HUES64 (cell line): ENCODE data around the gene BDKRB1.

ENCODE experiments used
- H3K27ac ChIP-seq: 2 replicates; pipeline ENCODE4 v1.7.0; 2013; ENCODE audit warnings: low read depth, low read length, inconsistent platforms
- H3K27me3 ChIP-seq: 2 replicates; pipeline ENCODE4 v1.6.1; 2013; ENCODE audit warnings: mild to moderate bottlenecking, low read length; ENCODE audit not compliant: insufficient read depth
- H3K36me3 ChIP-seq: 2 replicates; pipeline ENCODE4 v1.6.1; 2013; ENCODE audit warnings: mild to moderate bottlenecking, low read length; ENCODE audit not compliant: insufficient read depth
- H3K4me1 ChIP-seq: 2 replicates; pipeline ENCODE4 v1.6.1; 2013; ENCODE audit warnings: mild to moderate bottlenecking, low read length, moderate library complexity; ENCODE audit not compliant: insufficient read depth
- H3K4me3 ChIP-seq: 2 replicates; pipeline ENCODE4 v1.5.1; 2013; ENCODE audit warnings: mild to moderate bottlenecking, low read length, moderate library complexity
- H3K9ac ChIP-seq: 2 replicates; pipeline ENCODE4 v1.6.1; 2013; ENCODE audit warnings: mild to moderate bottlenecking, low read depth, low read length
- H3K9me3 ChIP-seq: 2 replicates; pipeline ENCODE4 v1.6.1; 2013; ENCODE audit warnings: low read depth, low read length; ENCODE audit not compliant: insufficient read depth
- WGBS: fragments of 150-250, 120-280 bp; methylation state at CpG from one replicate; pipeline ENCODE4 v1.1.7; 2013; ENCODE audit warnings: missing lambda C conversion rate; 5-methylcytosine and 5-hydroxymethylcytosine counted together

BDKRB1 gene

DNA sequence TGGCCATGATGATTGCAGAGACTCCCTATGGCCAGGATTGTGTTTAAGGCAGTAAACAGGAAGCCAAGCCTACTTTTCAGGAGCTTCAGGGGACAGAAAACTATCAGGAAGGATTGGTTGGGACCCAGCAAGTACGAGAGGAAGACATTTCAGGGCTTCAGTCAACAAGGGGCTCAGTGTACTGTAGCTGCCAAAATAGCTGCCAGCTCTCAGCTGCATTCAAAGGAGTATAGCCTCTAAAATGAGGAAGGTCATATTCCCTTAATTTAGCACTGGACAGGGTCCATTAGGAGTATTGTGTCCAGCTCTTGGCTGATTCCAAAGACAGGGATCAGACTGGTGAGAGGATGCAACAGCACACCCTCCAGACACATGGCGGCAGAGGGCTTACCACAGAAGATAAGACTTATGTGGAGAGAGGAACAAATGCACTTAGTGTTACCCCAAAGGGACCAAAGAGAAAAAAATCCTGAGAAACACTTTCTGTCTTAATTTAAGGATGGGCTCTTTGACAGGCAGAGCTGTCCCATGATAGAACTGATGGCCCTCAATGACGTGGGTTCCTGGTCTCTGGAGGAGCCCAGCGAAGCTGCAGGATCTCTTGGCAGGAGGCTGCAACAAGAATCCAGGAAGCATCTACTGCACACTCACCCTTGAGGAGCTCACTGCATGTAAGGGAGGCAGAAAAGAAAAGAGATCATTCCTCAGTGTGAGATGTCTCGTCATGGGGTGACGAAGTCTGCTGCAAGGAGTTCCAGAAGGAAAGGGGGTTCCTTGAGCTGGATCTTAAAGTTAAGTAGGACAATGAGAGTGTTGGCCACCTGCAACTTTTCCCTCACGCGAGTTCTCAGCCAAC lies 14.8 kb downstream of the BDKRB1 start:
- no peak overlapping the region for H3K27ac ChIP-seq
- H3K36me3 ChIP-seq = no peaks in the 10 kb centered on the region
- 93% methylated on average over 8 of the region's 8 CpGs for WGBS
- peaks cover 14% of the 10 kb centered on the region; the same call in 1 of the 2 replicates for H3K9me3 ChIP-seq
- H3K27me3 ChIP-seq = no peaks in the 10 kb centered on the region
- no peak overlapping the region for H3K4me3 ChIP-seq
- H3K4me1 ChIP-seq = peaks cover 4% of the 10 kb centered on the region; the same call in 1 of the 2 replicates
- no peak overlapping the region for H3K9ac ChIP-seq

DNA sequence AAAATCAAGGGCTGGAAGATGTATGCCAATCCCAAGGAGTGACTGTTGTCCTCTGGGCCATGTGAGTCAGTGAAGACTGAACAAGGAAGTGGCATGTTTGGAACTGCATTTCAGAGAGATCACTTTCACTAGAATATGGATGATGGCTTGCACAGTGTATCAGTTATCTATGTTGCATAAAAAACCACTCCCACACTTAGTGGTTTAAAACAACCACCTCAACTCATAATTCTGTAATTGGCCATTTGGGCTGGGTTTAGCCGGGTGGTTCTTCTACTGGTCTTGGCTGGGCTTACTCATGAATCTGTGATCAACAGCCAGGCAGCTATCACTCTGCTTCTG lies 15.4 kb downstream of the BDKRB1 start:
- Histone ChIP-seq H3K4me3 (no peak overlapping the region), H3K27me3 (no peaks in the 10 kb centered on the region), H3K9ac (no peak overlapping the region), H3K4me1 (peaks cover 4% of the 10 kb centered on the region; the same call in 1 of the 2 replicates), H3K9me3 (peaks cover 14% of the 10 kb centered on the region; the same call in 1 of the 2 replicates), H3K27ac (no peak overlapping the region), H3K36me3 (no peaks in the 10 kb centered on the region)
- 93% methylated on average over 1 of the region's 1 CpG for whole genome bisulfite sequencing

DNA sequence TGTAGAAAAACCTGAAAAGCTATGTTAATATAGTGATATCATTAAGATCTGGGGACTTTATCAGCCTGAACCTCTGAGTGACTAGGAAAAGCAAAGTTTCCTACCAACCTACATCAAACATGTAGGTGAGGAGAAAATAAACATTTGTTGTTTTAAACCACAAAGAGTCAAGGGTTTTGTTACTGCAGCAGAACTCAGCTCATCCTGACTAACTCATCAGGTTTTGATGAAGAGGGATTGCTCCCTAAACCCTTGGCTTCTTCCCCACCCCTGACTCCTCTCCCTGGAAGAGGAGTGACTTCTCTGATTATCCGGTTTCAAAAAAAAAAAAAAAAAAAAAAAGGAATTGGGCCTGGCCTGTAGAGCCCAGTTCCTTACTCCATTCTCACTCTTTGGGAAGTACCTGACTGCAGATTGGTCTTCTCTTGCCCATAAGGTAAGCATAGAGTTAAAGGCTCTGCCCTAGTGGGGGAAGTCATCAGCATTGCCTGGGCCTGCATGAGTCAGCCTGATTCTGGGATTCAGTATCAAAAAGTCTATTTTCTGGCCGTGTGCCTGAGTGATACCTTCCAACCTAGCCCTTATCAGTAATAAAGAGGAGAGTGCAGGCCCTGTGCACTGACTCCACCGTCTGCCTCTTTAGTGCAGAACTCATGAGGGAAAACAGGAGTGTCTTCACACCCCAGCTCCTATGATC lies 16.9 kb downstream of the BDKRB1 start:
- 44% methylated on average over 3 of the region's 3 CpGs for WGBS

DNA sequence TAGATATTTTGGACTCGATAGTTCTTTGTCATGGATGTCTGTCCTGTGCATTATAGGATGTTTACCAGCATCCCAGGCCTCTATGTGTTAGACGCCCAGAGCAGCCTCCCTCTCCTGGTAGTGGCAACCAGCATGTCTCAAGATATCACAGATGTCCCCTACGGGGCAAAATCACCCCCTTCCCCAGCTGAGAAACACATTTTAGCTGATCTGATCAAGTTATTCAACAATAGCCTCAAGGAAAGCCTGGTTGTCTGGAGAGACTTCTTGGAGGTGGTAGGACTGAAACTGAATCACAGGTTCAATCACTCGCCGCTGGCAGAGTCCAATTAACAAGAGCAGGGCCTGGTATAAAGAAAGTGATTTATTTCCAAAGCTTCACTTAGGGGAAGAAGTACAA lies 17.6 kb downstream of the BDKRB1 start:
- H3K9me3 ChIP-seq = peaks cover 25% of the 10 kb centered on the region; the same call in 1 of the 2 replicates
- H3K9ac ChIP-seq = no peak overlapping the region
- WGBS = 89% methylated on average over 5 of the region's 5 CpGs
- no peak overlapping the region for H3K4me3 ChIP-seq
- no peak overlapping the region for H3K27ac ChIP-seq
- no peaks in the 10 kb centered on the region for H3K27me3 ChIP-seq
- peaks cover 4% of the 10 kb centered on the region; the same call in 1 of the 2 replicates for H3K4me1 ChIP-seq
- H3K36me3 ChIP-seq = no peaks in the 10 kb centered on the region

More for the DNA sequence above, 16.9 kb downstream of the BDKRB1 start:
- Histone ChIP-seq H3K27me3 (no peaks in the 10 kb centered on the region), H3K4me1 (peaks cover 4% of the 10 kb centered on the region; the same call in 1 of the 2 replicates), H3K4me3 (no peak overlapping the region), H3K9ac (no peak overlapping the region), H3K9me3 (peaks cover 19% of the 10 kb centered on the region; the same call in 1 of the 2 replicates), H3K27ac (no peak overlapping the region), H3K36me3 (no peaks in the 10 kb centered on the region)

DNA sequence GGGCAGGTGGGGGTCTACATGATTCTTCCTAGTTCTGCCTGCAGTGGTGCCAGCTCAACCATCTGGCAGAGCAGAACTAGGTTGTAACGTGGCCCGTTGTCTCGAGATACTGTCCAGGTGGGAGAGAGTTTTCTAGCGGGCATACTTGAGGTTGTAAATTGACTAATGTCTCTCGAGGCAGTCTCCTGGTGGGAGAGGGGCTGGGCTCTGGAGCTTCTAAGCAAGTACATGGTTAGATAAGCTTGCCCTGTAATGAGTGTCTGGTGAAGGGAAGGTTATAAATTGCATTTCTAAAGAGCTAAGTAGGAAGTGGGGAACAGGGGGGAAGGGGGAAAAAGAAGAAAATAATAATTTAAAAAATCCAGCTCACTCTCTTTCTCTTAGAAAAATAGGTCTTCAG lies 18.1 kb downstream of the BDKRB1 start:
- no peaks in the 10 kb centered on the region for H3K36me3 ChIP-seq
- 80% methylated on average over 5 of the region's 5 CpGs for WGBS
- H3K4me3 ChIP-seq = no peak overlapping the region
- no peaks in the 10 kb centered on the region for H3K27me3 ChIP-seq
- peaks cover 25% of the 10 kb centered on the region; the same call in 1 of the 2 replicates for H3K9me3 ChIP-seq
- no peak overlapping the region for H3K9ac ChIP-seq
- no peak overlapping the region for H3K27ac ChIP-seq
- H3K4me1 ChIP-seq = peaks cover 4% of the 10 kb centered on the region; the same call in 1 of the 2 replicates

DNA sequence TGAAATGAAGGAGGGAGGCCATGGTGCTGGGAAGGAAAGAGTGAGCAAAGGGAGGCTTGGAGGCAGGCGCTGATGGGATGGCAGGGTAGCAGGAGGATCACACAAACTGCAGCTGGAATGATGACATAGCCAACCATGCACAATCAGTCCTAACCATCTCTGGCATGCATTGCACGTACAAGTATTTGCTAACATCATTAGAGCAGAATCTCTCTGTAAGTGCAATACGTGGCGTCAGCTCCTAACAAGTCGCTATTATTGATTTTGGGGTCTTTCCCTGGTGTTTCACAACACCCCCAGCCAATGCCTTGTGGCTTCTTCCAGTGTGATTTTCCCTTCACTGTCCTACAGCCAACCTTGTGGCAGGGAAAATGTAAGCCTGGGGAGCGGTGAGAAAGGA lies 18.5 kb downstream of the BDKRB1 start:
- Histone ChIP-seq H3K4me1 (peaks cover 4% of the 10 kb centered on the region; the same call in 1 of the 2 replicates), H3K27me3 (no peaks in the 10 kb centered on the region), H3K4me3 (no peak overlapping the region), H3K9ac (no peak overlapping the region), H3K27ac (no peak overlapping the region), H3K9me3 (peaks cover 25% of the 10 kb centered on the region; the same call in 1 of the 2 replicates), H3K36me3 (no peaks in the 10 kb centered on the region)
- WGBS = 92% methylated on average over 6 of the region's 6 CpGs

DNA sequence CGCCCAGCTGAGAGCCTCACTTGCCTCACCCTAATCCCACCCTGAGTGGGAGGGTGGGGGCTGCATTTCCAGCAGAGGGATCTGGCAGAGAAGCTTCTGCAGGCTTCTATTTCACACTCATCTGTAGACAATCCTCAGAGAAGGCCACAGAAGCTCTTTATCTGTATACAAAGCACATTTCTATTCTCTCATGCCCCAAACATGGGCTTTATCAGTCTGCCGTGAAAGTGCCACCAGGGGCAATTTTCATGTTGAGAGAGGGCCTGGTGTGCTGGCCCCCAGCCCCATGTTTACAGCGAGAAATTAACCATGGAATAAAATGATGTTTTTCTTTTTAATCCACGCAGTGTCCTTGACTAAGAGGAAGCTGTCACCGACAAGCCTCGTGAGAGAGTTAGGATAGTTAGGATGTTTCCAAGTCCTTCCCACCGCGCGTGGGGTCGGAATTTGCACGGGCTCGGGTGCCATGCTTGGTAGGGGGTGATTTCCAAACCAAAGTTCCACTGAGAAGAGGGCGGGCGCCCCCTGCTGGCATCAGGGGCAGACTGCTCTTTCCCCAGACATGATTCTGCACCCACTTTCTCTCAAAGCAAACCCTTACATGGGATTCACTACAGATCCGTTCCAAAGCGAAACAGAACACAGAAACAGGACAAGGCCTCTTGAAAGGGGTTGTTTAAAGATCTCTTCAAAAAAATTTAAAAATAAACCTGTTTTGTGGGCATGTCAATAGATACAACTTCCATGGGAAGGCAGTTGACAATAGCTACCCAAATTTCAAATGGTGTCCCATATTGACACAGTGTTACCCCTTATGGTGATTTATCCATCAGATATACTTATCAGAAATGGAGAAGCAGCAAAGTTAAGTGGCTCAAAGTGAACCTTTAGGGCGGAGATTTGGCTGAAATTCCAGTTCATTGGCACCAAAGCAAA lies 19.4 kb downstream of the BDKRB1 start:
- H3K9me3 ChIP-seq = peaks cover 25% of the 10 kb centered on the region; the same call in 1 of the 2 replicates
- whole genome bisulfite sequencing = 21% methylated on average over 16 of the region's 17 CpGs
- H3K27me3 ChIP-seq = no peaks in the 10 kb centered on the region
- no peak overlapping the region for H3K27ac ChIP-seq
- no peak overlapping the region for H3K9ac ChIP-seq
- H3K36me3 ChIP-seq = no peaks in the 10 kb centered on the region
- H3K4me3 ChIP-seq = no peak overlapping the region
- peaks cover 4% of the 10 kb centered on the region; the same call in 1 of the 2 replicates for H3K4me1 ChIP-seq

DNA sequence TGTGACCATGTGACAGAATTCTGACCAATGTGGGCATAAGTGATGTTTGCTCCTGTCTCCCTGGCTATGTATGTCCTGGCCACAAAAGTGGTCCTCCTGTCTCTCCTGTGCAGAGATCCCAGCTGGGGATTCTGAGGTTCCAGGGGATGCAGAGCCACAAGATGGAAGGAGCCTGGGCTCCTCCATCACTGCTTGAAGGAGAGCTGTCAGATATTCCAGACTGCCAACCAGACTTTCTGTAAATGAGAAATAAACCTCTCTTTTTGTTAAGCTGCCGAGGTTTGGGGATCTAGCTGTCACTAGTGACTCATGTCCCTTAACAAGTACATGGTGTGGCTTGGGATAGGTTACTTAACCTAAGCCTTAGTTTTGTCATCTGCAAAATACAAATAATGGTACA lies 21.9 kb downstream of the BDKRB1 start:
- Histone ChIP-seq H3K9ac (no peak overlapping the region), H3K27ac (no peak overlapping the region), H3K4me3 (no peak overlapping the region), H3K9me3 (peaks cover 12% of the 10 kb centered on the region; the same call in 1 of the 2 replicates), H3K4me1 (peaks cover 4% of the 10 kb centered on the region; the same call in 1 of the 2 replicates), H3K27me3 (no peaks in the 10 kb centered on the region), H3K36me3 (no peaks in the 10 kb centered on the region; the same call in 1 of the 2 replicates)
- WGBS = 100% methylated on average over 1 of the region's 1 CpG

GRCh38 chr14:96279564-96279963 lies 23.6 kb downstream of the BDKRB1 start:
- no peak overlapping the region for H3K9ac ChIP-seq
- H3K9me3 ChIP-seq = peaks cover 10% of the 10 kb centered on the region; the same call in 1 of the 2 replicates
- 87% methylated on average over 8 of the region's 8 CpGs for WGBS
- H3K27ac ChIP-seq = no peak overlapping the region
- peaks cover 4% of the 10 kb centered on the region; the same call in 1 of the 2 replicates for H3K4me1 ChIP-seq
- H3K4me3 ChIP-seq = no peak overlapping the region
- no peaks in the 10 kb centered on the region; the same call in 1 of the 2 replicates for H3K36me3 ChIP-seq
- no peaks in the 10 kb centered on the region for H3K27me3 ChIP-seq

- no peak overlapping the region for H3K9ac ChIP-seq
- no peak overlapping the region for H3K4me3 ChIP-seq
- WGBS = 97% methylated on average over 1 of the region's 2 CpGs
- H3K27me3 ChIP-seq = no peaks in the 10 kb centered on the region
- no peak overlapping the region for H3K27ac ChIP-seq
- H3K9me3 ChIP-seq = peaks cover 10% of the 10 kb centered on the region; the same call in 1 of the 2 replicates
- peaks cover 3% of the 10 kb centered on the region; the same call in 1 of the 2 replicates for H3K4me1 ChIP-seq
- H3K36me3 ChIP-seq = peaks cover 4% of the 10 kb centered on the region; the same call in 1 of the 2 replicates
Measured at GRCh38 chr14:96280104-96280503, 24.1 kb downstream of the BDKRB1 start.
